GM18511 (cell line): ENCODE data around the gene SMARCC1.
"Not testable (repeated sequence)": the region's sequence is repeated elsewhere in the genome, so short reads cannot be mapped to it uniquely, and the experiment has no call there.

ENCODE experiments used
- ATAC-seq: cut with Tn5 transposase; IDR thresholded peaks from one replicate; pipeline ENCODE4 v1.9.1; 2021; ENCODE audit warnings: mild to moderate bottlenecking, moderate library complexity; ENCODE audit not compliant: unreplicated experiment

The SMARCC1 gene

DNA sequence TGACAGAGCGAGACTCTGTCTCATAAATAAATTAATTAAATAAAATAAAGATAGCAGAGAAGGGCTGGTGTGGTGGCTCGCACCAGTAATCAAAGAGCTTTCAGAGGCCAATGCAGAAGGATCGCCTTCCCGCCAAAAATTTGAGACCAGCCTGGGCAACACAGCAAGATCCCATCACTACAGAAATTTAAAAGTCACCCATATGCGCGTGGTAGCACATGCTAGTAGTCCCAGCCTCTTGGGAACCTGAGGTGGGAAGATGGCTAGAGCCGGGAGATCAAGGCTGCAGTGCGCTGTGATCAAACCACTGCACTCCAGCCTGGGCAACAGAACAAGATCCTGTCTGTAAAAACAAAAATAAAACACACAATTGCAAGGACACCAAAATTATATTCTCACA, 9.6 kb downstream of the SMARCC1 start:
- ATAC-seq: no peak

DNA sequence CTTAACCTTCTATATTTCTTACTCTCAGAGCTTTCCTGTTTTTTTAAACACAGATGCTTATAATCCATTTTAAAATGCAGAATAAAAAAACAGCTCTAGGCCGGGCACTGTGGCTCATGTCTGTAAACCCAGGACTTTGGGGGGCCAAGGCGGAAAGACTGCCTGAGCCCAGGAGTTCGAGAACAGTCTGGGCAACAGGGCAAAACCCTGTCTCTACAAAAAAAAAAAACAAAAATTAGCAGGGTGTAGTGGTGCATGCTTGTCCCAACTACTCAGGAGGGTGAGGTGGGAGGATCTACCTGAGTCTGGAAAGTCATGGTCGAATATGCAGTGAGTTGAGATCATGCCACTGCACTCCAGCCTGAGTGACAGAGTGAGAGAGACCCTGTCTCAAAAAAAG, 15.5 kb downstream of the SMARCC1 start:
- ATAC-seq: no peak

DNA sequence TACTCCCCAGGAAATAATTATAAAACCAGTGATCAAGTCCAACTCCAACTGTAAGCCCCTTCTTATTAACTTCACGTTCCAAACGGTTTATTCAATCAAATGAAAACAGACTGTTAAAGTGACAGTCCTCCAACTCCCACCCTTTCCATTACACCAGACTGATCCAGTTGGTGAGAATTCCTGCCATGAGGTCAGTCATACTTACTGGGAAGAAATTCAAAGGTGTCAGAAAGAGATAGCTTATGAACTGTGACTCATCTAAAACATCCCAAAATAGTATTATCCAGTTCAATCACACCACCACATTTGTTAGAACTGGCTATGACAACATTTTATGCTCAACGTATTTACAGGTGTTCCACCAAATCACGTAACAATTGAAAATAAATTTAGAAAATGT, 19.5 kb downstream of the SMARCC1 start:
- ATAC-seq: no peak

DNA sequence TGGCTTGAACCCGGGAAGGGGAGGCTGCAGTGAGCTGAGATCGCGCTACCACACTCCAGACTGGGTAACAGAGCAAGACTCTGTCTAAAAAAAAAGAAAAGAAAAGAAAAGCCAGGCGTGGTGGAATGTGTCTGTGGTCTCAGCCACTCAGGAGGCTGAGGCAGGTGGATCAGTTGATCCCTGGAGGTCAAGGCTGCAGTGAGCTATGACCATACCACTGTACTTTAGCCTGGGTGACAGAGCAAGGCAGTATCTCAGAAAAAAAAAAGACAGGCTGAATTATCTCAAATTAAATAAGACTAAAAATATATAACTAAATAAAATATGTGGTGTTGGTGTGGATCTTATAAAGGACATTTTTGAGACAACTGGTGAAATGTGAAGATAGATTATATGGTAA, 20.6 kb downstream of the SMARCC1 start:
- no peak for ATAC-seq

DNA sequence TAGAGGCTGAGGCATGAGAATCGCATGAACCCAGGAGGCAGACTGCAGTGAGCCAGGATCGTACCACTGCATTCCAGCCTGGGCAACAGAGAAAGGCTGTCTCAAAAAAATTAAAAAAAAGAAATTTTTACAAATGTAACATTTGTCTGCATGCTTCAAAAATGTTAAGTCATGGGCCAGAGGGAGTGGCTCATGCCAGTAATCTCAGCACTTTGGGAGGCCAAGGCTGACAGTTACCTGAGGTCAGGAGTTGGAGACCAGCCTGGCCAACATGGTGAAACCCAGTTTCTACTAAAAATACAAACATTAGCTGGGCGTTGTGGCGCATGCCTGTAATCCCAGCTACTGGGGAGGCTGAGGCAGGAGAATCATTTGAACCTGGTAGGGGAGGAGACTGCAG, 21.5 kb downstream of the SMARCC1 start:
- ATAC-seq: not testable (repeated sequence)

DNA sequence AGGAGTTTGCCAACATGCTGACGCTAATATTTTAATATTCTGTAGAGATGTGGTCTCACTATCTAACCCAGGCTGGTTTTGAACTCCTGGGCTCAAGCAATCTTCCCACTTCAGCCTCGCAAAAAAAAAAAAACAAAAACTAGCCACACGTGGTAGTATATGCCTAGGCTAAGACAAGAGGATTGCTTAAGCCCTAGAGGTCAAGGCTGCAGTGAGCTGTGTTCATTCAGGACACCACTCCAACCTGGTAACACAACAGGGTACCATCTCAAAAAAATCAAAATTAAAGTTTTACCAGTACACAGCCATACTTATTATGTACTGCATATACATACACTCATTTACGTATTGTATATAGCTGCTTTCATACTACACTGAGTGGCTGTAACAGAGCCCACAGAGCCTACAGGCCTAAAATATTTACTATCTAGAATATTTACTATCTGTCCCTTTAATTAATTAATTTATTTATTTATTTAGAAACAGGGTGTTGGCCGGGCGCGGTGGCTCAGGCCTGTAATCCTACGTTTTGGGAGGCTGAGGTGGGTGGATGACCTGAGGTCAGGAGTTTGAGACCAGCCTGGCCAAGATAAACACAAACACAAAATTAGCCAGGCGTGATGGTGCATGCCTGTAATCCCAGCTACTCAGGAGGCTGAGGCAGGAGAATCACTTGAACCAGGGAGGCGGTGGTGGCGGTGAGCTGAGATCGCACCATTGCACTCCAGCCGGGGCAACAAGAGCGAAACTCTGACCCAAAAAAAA, 23.2 kb downstream of the SMARCC1 start:
- ATAC-seq: no peak

DNA sequence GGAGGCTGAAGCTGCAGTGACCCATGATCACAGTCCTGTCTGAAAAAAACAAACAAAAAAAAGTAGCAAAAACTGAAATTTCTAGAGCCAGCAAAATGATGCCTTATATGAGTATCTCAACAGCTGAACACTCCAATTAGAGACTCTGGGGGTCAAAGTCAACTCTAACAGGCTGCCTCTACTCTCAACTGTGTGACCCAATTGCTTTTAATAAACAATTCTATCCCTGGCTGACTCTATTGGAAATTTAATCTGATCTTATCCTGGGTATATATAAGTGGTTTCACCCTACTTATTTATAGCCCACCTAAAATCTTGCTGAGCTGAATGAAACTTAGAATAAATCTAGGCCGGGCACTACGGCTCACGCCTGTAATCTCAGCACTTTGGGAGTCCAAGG, 29.0 kb downstream of the SMARCC1 start:
- no peak for ATAC-seq

DNA sequence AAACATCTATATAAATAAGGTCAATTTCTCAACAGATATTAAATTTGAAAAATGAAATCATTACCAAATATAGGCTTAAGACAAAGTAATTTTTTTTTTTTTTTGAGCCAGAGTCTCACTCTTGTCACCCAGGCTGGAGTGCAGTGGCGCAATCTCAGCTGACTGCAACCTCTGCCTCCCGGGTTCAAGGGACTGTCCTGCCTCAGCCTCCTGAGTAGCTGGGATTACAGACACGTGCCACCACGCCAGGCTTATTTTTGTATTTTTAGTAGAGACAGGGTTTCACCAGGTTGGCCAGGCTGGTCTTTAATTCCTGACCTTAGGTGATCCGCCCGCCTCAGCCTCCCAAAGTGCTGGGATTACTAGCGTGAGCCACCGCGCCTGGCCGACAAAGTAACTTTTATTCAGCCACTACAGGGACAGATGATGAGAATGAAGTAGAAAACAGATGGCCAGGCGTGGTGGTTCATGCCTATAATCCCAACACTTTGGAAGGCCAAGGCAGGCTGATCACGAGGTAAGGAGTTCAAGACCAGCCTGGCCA, 30.8 kb downstream of the SMARCC1 start:
- ATAC-seq: not testable (repeated sequence)

DNA sequence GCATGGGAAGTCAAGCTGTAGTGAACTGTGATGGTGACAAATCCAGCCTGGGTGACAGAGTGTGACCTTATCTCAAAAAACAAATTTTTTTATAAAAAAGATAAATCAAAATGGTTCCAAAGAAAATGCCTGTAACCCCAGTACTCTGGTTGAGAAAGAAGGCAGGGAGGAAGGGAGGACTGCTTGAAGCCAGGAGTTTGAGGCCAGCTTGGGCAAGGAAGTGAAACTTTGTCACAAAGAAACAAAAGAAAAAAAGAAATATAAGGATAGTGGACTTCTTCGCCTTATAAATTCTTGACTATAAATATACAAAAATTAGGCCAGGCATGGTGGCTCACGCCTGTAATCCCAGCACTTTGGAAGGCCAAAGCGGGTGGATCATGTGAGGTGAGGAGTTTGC, 34.1 kb downstream of the SMARCC1 start:
- no peak for ATAC-seq

DNA sequence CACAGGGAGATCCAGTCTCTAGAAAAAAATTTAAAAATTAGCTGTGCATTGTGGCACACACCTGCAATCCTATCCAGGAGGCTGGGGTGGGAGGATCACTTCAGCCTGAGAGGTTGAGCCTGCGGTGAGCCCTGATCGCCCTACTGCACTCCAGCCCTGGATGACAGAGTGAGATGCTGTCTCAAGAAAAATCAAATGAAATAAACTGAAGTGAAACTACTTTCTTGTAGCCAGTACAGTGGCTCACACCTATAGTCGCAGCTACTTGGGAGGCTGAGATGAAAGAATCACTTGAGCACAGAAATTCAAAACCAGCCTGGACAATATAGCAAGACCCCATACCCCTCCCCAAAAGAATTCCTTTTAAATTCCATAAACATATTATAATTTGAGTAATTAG, 35.4 kb downstream of the SMARCC1 start:
- ATAC-seq: no peak

DNA sequence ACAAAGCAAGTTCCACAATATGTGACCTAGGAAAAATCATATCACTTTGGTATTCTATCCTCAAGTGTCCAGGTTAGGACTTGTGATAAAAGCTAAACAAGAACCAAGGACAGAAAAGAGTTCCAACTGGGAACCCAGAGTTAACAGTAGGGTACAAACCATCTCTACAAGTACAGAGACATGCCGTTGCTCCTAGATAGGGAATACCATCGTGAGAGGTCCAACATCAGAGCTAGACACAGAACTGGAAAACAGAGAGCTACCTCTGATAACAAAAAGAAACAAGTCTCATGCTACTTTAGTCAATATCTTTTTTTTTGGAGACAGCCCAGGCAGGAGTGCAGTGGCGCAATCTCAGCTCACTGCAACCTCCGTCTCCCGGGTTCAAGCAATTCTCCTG, 37.8 kb downstream of the SMARCC1 start:
- no peak for ATAC-seq

DNA sequence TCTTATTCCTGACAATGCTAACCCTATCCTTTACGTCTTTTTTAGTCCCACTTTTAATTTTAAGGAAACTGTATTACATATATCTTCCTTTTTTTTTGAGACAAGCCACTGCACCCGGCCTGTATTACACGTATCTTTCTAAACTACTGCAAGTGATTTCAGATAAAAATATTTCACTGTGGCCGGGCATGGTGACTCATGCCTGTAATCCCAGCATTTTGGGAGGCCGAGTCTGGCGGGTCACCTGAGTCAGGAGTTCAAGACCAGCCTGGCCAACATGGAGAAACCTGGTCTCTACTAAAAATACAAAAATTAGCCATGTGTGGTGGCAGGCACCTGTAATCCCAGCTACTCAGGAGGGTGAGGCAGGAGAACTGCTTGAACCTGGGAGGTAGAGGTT, 38.3 kb downstream of the SMARCC1 start:
- not testable (repeated sequence) for ATAC-seq

DNA sequence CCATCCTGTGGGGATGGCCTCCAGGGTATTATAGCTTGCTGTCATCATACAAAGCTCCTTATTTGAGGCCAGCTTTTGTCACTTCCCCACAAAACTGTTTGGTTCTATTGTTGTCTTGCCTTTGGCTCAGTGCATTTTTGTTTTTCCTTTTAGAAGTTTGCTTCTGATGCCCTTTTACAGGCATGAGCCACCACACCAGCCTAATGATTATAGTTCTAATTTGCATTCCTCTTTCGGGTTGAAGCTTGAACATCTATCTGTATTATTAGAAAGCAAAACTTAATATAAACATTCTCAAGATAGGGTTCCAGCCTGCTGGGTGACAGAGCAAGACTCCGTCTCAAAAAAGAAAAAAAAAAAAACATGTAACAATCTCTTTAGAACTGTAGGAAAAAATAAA, 39.8 kb downstream of the SMARCC1 start:
- no peak for ATAC-seq

DNA sequence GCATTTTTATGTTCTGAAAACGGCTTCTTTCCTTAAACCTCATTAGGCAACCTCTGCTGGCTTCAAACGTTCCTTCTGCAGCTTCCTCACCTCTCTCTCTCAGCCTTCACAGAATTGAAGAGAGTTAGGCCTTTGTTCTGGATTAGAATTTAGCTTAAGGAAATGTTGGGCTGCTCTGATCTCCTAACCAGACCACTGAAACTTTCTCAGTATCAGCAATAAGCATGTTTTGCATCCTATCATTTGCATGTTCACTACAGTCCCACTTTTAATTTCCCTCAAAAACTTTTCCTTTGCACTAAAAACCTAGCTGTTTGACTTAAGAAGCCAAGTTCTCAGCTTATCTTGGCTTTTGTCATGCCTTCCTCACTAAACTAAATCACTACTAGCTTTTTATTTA, 49.5 kb downstream of the SMARCC1 start:
- ATAC-seq: no peak

DNA sequence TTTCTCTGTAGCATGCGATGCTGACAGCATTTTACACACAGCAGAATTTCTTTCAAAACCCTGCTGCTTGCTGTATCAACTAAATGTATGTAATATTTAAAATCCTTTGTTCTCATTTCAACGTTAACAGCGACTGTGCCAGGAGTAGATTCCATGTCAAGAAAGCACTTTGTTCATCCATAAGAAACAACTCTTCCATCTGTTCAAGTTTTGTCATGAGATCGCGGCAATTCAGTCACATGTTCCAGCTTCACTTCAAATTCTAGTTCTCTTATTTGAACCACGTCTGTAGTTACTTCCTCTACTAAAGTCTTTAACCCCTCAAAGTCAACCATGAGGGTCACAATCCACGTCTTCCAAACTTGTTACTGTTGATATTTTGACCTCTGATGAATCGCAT, 50.6 kb downstream of the SMARCC1 start:
- no peak for ATAC-seq

DNA sequence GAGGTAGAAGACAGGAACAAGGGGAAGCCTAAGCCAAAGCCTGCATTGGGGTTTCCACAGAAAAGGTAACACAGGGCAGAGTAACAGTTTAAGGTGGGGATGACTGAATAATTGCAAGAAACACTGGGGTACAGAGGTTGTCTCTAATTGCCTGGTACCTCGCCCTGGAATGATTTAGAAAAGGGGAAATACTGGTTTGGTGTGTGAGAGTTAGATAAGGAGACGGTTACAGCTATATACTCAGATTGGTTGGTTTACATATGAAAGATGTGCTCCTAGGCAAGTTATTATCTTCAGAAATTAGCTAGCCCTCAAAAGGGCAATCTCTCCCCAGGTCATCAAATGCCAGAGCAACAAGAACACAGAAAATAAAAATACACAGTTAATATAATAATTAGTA, 58.8 kb downstream of the SMARCC1 start:
- ATAC-seq: no peak

DNA sequence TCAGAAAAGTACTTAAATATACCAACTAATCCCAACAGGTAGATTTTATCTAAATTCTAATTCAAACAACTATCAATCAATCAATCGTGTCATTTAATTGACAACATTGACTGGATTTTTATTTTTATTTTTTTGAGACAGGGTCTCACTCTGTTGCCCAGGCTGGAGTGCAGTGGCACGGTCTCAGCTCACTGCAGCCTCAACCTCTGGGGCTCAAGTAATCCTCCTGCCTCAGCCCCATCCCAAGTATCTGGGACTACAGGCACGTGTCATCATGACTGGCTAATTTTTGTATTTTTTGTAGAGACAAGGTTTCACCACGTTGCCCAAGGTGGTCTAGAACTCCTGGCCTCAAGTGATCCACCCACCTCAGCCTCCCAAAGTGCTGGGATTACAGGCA, 64.2 kb downstream of the SMARCC1 start:
- ATAC-seq: not testable (repeated sequence)

DNA sequence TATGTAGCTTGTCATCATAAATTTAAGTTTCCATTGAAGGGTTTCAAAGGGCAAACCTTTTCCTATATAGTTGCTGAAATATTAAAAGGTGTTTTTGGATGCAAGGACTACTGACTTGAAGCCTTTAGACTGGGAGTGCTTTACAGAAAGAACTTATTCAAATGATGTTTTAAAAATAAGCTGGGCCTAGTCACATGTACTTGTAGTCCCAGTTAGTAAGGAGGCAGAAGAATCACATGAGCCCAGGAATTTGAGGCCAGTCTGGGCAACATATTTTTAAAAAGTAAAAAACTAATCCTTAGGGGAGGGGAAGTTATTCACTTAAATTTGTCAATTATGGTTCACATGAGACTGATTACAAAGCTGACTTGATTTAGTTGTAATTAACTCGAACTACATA, 65.0 kb downstream of the SMARCC1 start:
- ATAC-seq: no peak

DNA sequence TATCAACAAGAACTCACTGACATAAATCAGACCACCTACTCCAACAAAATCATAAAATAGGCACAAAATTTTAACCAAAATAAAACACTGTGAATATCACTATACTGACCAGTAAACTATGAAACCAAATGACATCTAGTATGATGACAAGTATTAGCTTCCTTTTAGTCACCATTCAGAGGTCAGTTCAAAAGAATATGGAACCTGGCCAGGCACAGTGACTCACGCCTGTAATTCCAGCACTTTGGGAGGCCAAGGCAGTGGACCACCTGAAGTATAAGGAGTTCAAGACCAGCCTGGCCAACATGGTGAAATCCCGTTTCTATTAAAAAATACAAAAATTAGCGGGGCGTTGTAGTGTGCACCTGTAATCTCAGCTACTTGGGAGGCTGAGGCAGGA, 65.8 kb downstream of the SMARCC1 start:
- no peak for ATAC-seq

DNA sequence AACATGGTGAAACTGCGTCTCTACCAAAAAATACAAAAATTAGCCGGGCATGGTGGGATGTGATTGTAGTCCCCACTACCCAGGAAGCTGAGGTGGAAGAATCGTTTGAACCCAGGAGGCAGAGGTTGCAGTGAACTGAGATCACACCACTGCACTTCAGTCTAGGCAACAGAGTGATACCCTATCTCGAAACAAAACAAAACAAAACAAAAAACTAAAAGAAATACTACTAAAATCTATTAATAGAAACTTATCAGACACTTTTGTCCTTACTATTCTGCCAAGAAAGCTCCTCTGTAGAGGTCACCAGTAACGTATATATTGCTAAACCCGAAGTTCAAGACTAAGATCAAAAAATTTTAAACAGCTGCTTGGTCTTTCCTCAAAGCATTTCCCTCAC, 67.1 kb downstream of the SMARCC1 start:
- no peak for ATAC-seq

DNA sequence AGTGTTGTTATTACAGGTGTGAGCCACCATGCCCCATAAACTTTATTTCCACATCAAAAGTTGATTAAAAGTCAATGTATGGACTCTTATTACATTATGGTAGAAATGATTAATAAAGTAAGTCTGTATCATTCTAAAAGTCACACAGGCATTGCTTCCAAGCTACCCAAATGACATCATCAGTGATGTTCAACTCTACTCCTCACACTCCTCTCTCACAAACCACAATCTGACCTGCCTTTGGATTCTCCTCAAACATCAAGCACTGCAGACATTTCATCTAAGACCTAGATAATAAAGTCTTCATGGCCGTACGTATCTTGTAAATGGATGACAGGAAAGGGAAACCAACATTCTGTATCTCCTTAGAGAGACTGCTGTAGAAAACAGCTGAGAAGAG, 68.0 kb downstream of the SMARCC1 start:
- ATAC-seq: no peak

DNA sequence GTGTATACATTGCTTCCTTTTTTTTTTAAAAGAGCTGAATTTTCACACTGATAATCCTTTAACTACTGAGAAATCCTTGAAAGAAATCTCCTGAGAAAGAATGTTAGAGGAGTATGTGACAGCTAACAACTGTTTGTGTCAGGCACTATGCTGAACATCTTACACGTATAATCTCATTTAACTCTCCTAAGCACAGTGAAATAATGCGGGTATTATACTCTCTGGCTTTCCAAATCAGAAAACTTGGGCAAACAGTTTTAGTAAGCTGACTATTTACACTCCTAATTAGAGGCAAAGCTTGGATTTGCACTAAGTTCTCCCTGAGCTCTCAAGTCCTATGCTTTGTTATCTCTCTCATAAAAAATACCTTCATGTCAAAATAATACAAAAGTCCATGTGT, 69.3 kb downstream of the SMARCC1 start:
- no peak for ATAC-seq

DNA sequence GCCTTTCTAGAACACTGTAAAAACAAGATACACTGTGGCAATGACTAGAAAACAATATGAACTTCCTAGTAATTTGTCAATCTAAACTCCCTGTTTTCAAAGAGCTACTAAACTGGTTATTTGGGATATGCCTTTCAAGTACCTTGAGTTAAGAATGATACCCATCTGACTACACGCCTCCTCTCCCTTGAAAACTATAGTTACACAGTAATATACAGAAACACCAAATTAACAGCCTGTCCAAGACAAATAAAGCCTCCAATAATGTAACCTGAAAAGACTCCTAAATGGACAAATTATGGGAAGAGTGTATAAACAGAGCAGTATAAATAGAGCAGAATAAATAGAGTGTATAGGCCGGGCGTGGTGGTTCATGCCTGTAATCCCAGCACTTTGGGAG, 70.1 kb downstream of the SMARCC1 start:
- no peak for ATAC-seq
